Epithelial cell of prostate (primary cell): ENCODE data around the gene DPEP2NB.
A peak's percentile ranks its signal among the peaks of the same experiment; 100 is the strongest.
"Not testable (repeated sequence)": the region's sequence is repeated elsewhere in the genome, so short reads cannot be mapped to it uniquely, and the experiment has no call there.

Source experiments
- DNase-seq: peaks from one replicate; pipeline ENCODE4 v3.0.0-alpha.2; 2011; ENCODE audit warnings: low read depth, low spot score
- H3K27ac ChIP-seq: fragments of 450-650 bp; 2 replicates; pipeline ENCODE4 v1.5.1; 2017; ENCODE audit warnings: mild to moderate bottlenecking

Gene DPEP2NB

DNA sequence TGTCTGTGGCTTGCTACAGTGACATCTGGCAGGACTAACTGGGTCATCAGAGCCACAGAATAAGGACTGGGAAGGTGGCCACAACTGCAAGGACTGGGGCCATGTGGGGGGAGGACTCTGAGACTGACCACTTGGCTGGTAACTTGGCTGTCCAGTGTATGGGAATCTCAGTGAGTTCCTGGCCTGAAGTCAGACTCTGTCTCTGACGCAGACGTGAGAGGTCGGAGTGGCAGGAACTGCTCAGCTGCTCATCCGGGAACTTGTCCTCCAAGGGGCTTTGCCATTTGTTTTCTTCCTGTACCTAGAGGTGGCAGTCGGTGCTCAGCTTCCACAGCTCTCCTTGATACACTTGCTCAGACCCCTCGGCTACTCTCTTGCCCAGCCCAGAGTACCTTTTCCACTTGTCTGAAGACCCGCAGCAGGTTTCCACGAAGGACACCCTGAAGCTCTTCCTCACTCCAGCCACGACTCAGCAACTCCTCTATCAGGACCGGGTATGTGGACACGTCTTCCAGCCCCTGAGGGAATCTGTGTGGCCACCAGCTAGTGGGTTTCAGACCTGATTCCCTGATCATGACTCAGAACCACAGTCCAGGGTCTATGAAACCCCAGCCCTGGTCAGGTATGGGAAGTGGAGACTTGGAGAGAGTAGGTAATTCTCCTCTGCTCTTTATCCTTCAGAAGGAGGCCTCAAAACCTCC lies 28.1 kb downstream of the DPEP2NB start:
- H3K27ac ChIP-seq: no peak overlapping the region
- DNase-seq: no peak

DNA sequence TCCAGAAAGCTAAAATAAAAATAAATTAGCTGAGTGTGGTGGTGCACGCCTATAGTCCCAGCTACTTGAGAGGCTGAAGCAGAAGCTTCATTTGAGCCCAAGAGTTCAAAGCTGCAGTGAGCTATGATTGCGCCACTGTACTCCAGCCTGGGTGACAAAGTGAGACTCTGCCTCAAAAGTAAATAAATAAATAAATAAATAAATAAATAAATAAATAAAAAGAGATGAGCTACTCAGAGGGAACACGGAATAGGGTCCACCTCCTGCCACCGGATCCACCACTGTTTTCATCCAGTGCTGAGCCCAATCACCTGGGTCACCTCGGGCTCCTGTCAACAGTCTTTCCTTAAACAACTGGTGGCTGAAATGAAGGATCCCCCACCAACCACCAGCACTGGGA lies 28.8 kb downstream of the DPEP2NB start:
- H3K27ac ChIP-seq: no peak overlapping the region
- no peak for DNase-seq

DNA sequence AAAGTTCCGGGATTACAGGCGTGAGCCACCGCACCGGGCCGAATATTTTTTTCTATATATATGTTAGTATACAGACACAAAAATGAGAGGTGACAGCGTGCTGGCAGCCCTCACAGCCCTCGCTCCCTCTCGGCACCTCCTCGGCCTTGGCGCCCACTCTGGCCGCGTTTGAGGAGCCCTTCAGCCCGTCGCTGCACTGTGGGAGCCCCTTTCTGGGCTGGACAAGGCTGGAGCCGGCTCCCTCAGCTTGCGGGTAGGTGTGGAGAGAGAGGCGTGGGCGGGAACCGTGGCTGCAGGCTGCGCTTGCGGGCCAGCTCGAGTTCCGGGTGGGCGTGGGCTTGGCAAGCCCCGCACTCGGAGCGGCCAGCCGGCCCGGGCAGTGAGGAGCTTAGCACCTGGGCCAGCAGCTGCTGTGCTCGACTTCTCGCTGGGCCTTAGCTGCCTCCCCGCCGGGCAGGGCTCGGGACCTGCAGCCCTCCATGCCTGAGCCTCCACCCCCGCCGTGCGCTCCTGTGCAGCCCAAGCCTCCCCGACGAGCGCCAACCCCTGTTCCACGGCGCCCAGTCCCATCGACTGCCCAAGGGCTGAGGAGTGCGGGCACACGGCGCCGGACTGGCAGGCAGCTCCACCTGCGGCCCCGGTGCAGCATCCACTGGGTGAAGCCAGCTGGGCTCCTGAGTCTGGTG lies 33.6 kb downstream of the DPEP2NB start:
- no peak for DNase-seq
- H3K27ac ChIP-seq: no peak overlapping the region

DNA sequence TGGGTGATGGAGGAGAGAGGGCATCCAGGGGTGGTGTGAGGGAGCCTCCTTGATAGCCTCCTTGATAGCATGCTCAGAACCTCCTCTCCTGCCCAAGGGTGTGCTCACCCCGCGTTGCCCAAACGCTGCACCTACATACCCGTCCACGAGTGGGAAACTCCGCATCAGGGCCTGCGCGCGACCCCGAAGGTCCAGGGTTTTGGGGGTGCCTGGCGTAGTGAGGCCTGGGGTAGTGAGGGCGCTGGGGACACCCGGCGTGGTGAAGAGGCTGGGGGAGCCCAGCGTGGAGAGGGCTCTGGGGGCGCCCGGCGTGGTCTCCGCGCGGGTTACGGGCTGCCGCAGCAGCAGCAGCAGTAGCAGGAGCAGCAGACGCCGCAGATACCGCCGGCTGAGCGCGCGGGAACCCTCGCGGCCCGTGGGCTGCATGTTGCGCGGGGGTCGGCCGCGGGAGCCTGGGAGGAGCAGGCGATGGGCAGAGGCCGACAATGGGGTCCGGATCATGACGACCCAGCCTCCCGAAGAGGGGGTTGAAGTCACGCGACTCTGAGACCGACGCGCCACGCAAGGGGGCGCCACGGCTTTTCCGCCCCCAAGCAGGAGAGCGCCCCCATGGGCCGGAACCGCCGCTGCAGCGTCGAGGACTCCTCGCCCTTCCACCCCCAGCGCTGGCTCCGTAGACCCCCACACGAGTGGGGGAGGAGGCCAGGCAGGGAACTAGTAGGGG lies 35.6 kb downstream of the DPEP2NB start, which contains the start of gene DPEP3:
TSS of gene DPEP3 (minus strand) at position 545 of the 724 bp plus-strand sequence. CDS start at position 426, 119 bp downstream.
- H3K27ac ChIP-seq: no peak within 1 kb of the TSS
- DNase-seq: no peak

DNA sequence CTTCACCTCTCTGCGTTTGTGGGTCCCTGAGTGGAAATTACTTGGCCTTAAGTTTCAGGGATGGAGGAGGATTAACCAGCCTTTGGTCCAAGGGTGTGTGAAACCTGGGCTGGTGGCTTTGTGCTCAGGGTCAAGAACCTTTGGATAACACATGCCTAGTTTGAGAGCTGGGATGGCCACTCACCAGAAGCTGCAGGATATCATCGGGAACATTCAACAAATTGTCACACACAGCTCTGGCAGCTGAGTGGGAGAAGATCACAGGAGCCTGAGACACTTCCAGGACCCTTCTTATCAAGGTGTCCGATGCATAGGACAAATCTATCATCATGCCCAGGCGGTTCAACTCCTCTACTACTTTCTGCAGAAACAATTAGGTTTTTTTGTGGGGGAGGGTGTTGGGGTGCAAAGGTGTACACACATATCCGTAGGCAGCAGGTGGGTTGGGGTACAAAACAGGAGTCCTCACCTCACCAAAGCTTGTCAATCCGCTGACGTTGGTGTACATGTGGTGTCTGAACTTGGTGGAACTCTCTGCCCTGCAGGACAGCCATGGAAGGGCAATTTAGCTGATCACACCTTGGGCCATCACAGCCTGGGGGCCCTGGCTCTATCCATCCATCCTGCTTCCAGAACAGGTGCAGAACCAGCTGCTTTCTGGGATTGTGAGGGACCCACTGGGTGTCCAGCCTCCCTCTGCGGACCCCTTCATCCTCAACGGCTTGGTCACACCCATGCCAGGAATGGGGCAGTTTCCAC lies 38.1 kb downstream of the DPEP2NB start:
- H3K27ac ChIP-seq: no peak overlapping the region

DNA sequence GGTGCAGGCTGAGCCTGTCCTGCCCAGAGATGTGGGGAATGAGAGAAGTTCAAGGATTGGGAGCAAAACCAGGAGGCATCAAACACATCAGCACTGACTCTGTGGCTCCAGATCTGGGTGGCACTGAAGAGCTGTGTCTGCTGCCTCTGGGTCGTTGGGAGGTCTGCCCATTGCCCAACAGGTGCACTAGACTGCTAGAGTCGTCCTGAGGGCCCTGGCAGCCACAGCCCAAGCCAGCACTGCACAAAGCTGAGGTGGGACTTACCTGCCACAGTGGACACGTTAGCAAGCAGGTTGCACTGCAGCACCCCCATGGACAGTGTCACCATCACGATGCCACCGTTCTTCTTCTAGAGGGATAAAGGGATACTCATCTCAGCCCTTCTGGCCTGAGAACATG lies 38.7 kb downstream of the DPEP2NB start:
- DNase-seq: no peak
- no peak overlapping the region for H3K27ac ChIP-seq

More for the DNA sequence above, 38.1 kb downstream of the DPEP2NB start:
- no peak for DNase-seq

DNA sequence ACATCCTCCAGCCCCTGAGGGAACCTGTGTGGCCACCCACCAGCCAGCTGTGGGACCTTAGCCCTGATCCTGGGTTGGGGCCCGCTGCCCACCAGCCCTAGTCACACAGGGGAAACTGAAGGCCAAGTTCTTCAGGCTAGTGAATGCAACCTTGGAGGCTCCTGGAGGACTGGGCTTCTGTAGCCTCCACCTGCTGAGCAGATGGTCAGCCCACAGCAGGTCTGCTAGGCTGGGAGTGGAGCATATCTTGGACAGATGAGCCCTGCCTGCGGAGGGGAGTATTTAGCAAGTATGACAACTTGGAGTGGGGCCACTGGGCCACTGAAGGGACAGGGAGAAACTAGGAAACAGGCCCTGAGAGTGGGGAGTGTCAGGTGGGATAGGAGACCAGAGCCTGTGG lies 39.5 kb downstream of the DPEP2NB start:
- DNase-seq: no peak
- H3K27ac ChIP-seq: no peak overlapping the region

DNA sequence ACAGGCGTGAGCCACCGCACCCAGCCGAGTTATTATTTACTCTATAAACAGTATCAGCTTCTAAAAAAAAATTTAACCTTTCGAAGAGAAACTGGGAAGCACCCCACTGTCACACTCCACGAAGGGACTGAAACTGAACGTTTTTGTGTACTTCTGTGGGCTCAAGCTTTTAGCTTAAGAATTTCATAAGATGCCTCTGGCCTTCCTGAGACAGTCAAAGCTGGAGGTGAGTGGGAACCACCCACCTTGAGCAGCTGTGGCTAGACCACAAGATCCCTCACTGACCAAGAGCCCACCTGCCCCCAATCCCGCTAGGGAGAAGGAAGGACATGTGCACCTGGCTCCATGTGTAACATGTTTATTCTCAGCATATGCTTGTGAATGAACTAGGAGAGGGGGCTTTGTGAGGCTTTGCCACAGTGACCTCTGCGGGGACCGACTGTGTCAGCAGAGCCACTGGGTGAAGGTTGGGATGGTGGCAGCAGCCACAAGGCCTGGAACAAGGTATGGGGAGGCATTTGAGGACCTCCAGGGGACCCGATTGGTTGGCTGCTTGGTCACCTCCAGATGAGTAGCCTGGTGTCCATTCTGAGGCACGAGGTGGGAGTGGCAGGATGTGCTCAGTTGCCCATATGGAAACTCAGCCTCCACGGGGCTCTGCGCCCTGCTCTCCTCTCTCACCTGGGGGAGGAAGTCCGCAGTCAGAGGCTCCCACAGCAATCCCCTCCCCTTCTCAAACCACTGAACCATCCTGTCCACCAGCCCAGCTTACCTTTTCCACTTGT lies 40.2 kb downstream of the DPEP2NB start:
- no peak for DNase-seq
- H3K27ac ChIP-seq: no peak overlapping the region

DNA sequence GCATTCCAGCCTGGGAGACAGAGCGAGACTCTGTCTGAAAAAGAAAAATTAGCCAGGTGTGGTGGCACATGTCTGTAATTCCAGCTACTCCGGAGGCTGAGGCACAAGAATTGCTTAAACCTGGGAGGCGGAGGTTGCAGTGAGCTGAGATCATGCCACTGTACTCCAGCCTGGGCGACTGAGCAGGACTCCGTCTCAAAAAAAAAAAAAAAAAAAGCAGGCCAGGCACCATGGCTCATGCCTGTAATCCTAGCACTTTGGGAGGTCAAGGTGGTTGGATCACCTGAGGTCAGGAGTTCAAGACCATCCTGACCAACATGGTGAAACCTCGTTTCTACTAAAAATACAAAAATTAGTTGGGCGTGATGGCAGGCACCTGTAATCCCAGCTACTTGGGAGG lies 43.4 kb downstream of the DPEP2NB start:
- DNase-seq, H3K27ac ChIP-seq: not testable (repeated sequence)

DNA sequence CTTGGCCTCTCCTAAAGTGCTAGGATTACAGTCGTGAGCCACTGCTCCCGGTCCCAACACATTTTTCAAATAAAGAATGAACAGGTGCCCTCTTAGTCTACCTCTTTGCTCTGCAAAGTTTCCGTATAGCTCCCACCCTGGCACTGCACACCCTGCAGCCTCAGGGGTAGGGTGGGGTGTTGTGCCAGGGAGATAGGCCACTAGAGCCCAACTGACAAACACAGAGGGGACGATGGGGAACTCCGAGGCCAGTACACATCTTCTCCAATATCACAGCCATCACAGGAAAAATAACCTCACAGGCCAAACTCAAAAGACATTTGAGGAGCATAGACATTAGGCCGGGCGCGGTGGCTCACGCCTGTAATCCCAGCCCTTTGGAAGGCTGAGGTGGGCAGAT lies 44.6 kb downstream of the DPEP2NB start:
- no peak overlapping the region for H3K27ac ChIP-seq
- no peak for DNase-seq

DNA sequence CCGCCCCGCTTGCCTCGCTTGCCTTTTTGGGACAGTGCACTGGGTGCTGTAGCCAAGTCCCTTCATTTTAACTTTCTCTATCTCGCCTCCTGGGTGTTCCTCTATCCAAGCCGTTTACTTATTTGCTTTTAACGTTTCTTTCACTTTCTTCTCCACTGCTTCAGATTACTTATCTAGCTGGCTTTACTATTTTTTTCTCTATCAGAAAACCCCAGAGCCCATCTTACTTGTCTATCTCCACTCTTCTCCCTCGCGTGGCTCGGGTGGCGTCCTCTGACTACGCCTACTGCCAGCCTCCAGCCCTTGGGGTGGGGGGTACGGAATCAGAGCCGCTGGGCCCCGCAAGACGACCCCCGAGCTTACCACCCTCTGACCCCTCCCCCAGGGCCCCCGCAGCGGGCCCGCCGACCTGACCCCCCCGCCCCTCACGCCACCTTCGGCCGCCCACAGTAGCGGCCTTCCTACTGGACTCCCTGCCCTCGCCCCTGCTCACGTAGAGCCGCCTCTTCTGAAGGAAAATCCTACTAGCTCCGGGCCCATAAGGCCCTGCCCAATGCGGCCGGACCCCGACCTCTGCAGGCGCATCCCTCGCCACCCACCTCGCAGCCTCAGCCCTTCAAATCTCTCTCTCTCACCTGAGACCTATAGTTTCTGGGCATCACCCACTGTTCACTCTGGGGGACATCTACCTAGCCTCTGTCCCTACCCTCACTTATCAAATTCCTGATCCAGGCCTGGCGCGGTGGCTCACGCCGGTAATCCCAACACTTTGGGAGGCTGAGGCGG lies 46.3 kb downstream of the DPEP2NB start:
- no peak for DNase-seq
- no peak overlapping the region for H3K27ac ChIP-seq

DNA sequence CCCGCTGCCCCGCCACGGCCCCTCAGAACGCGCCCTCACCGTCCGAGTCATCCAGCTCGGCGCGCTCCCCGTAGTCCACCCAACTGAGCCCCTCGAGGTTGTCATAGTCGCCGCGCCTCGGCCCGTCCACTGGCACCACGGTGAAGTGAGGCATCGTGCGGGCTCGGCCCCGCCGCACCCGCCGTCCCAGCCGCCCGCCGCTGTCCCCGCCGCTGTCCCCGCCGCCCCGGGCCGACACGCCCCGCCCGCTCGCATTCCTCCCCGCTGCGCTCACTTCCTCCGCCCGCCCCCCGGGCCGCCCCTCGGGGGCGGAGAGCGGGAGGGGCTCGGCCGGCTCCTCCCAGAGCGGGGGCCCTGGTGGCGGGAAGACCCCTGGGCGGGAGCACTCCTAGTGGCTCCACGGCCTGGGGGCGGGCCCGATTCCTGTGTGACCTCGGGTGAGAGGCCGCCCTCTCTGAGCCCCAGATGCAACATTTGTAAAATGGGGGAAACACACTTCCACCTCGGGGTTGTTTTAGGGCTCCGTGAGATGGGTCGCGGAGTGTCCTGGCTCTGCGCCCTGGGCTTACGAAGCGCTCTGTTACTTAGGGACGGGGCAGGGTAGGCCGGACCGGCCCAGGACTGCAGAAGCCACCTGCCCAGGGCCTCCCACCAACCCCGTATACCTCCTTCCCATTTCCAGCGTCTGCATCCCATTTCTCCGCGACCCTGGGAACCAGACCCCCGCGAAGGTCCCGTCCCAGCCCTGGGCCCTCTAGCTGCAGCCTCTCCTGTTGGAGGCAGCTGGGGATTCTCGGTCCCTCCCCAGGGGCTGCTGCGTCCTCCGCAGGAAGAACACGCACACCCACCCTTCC lies 47.1 kb downstream of the DPEP2NB start, which contains the start of gene SLC12A4:
TSS of gene SLC12A4 (minus strand) at position 238 of the 854 bp plus-strand sequence. CDS start at position 154, 84 bp downstream.
- no peak for DNase-seq
- peak within 1 kb of the TSS; percentile 77 for H3K27ac ChIP-seq

DNA sequence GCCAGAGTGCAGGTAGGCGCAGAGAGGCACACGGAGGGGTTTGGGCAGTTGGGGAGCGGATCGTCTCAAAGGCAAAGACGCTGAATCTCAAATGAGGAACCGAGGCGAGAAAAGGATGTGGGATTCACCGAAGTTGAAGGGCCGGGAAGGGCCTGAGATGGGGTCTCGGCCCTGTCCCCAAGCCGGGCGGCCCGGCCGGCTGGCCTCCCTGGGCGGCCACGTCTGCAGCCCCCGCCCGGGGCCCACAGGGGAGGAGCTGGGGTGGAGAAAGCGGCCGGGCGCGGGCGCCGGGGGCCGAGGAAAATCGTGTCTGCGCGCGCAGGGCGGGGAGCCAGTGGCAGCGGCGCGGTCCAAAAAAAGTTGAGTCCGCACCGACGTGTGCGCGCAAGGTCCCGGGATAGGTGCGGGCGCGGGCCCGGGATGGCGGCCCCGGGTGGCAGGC lies 47.7 kb downstream of the DPEP2NB start:
- peak overlapping the region; percentile 77 for H3K27ac ChIP-seq
- DNase-seq: no peak

DNA sequence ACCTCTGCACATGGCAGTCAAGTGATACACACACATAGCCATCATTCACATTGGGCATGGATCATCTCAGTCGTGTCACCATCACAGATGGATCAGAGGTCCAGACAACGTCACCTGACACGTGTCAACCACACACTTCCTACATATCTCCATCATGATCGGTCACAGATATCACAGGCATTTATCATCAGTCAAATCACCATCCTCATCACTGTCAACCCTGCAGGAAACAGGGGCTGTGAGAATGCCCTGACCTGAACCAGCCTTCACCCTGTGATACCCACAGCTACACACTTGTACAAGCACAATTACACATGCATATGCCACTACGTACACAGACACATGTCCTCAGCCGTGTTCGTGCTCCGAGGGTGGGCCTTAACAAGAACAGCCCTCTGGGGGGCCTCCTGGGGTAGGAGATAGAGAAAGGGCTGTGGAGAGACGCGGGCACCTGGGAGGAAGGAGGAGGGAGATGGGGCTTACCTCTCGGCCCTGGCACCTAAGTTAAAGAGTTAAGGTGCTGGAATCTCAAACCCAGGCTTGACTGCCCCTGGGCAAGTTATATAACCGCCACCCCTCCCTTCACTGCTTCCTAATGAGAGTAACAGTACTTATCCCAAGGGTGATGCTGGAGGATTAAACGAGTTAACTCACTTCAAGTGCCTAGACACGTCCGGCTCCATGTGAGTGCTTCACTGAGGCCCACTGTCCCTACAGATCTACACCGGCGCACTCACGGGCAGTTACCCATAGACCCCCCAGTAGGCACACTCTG lies 48.3 kb downstream of the DPEP2NB start:
- peak overlapping the region; percentile 77 for H3K27ac ChIP-seq
- no peak for DNase-seq

DNA sequence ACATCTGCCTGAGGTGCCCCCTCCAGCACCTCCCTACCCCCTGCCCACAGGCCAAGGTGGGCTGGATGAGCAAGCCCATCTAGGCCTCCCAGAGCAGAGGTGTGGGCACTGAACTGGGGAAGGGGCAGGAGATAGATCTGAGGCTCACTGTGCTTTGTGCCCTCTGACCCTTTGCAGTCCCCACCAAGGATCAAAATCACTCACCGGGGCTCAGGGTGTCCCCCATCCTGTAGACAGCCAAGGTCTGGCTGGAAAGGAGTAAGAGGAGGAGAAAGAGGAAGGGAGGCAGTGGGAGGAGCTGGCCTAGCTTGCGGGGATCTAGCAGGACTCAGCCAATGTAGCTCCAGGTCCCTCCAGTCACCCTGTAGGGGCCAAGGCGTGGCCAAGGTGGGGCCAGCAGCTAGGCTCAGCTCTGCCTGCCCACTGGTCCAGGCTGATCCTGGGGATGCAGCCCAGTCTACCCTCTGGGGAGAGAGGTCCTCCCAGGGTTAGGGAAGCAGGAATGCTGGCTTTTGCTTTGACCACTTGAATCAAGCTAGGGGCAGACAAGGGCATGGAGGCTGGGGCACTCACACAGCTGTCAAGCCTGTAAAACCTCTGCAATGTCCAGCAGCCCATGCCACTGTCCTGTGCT lies 49.0 kb downstream of the DPEP2NB start:
- no peak for DNase-seq
- H3K27ac ChIP-seq: peak overlapping the region; percentile 77

DNA sequence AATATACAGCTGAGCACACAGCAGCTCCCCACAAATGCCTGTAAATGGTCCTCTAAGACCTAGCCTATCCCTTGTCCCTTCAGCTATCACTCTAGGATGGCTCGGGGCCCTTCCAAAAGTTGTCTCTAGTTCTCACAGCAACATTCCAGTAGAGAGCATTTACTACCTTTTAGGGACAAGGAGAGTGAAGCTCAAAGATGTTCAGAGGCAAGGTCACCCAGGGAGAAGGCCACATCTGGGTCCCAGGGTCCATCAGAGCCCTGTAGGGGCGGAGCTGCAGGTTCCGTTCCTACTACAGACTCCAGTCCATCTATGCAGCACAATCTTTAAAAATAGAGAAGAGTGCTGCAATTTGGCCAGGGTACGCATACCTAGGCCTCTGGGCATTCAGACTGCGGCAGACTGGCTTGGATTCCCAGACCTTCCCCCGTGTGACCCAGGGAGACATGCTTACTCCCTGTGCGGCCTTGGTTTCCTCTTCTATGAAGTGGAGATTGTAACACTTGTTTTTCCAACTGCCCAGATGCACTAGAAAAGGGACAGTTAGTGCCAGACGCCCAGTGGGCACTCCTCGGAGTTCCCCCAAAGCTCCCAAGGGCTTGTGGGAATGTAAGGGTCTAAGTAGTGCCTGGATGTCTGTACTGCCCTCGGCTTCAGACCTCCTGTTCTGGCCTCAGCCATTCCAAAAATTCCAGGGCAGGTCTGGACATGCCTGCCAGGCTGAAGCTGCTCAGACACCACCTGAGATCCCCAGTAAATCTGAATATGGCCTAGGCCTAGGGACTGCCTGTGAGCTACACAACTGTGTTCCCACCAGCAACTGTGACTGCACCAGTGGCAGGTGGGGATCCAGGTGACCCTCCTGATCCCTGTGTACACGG lies 49.8 kb downstream of the DPEP2NB start:
- peak overlapping the region; percentile 77 for H3K27ac ChIP-seq

More for the DNA sequence above, 49.8 kb downstream of the DPEP2NB start:
- DNase-seq: no peak
